ENCODE results near the gene MESD. TPM values are rescaled to one million over a fixed set of nuclear protein-coding genes. Genes with fewer than 3 reads are reported as not detected.
A peak's percentile ranks its signal among the peaks of the same experiment; 100 is the strongest.

Gene MESD
- total and polyA plus RNA-seq, 9 of the 15 experiments (the other 6 are each of a cell fraction or from before 2014, with no cell fraction given), result 11.3 to 39.7 (median 22.8) TPM

DNA sequence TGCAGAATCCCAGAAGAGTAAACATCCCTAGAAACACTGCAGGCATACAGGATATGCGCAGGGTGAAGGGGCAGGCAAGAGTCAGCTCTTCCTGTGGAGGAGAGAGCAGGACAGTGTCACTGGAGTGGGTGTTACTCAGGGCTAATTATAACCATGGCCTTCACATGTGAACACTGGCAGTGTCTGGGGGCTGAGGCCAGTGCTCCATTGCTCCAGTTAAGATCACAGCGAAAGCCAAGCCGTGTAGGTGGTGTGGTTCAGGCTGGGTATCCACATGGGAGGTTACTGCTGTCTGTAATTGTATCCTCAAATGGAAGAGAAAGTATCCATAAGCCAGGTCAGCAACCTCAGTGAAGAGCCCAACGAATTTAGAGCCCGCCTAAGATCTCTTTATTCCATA, 84.6 kb downstream of the MESD start:
- ATAC-seq (no peak), FAIRE-seq (no peak), DNase-seq (ENCODE audit: extremely low read depth in 1 of 4, low spot score in 3 of 4) (peak in 1 of 4 experiments; percentile 12)
- Histone ChIP-seq H3K4me1 (replicated peaks in 1 of 2; ENCODE audit: control insufficient read depth in 2 of 2, insufficient read depth in 2 of 2, low read length in 2 of 2) (peaks cover 19 to 22% of the 10 kb centered on the region in 2 experiments; a peak in 4 of 5 replicates), H3K4me3 (no peak overlapping the region), H3K9me1 (ENCODE audit: control insufficient read depth, insufficient read depth, low read length) (no peaks in the 10 kb centered on the region), H3K9ac (ENCODE audit: insufficient read depth in 1 of 2, low read depth in 2 of 2, low read length in 2 of 2) (no peak overlapping the region; a peak in 1 of 4 replicates), H3K79me2 (ENCODE audit: control insufficient read depth, insufficient read depth, low read length) (no peaks in the 10 kb centered on the region), H4K20me1 (replicated peaks; ENCODE audit: control insufficient read depth, insufficient read depth, low read length) (peaks cover 16% of the 10 kb centered on the region), H3K27me3 (ENCODE audit: control insufficient read depth in 2 of 2, insufficient read depth in 2 of 2, low read length in 2 of 2) (peaks cover 7 to 33% of the 10 kb centered on the region in 2 experiments; a peak in 4 of 5 replicates), H3K36me3 (ENCODE audit: control insufficient read depth, insufficient read depth, low read length) (no peaks in the 10 kb centered on the region), H2AFZ (ENCODE audit: low read depth, low read length) (no peak overlapping the region), H3K9me3 (replicated peaks; ENCODE audit: control insufficient read depth, insufficient read depth, low read depth, low read length) (no peaks in the 10 kb centered on the region), H3K4me2 (ENCODE audit: insufficient read depth, low read length) (no peak overlapping the region), H3K27ac (ENCODE audit: extremely low read depth, low read depth, low read length) (no peak overlapping the region)
- POLR2A ChIA-PET, result no interaction called here
- TF ChIP-seq NRF1 (conservative IDR thresholded peaks at IDR 0.05 in 1 of 2, IDR thresholded peaks at IDR 0.05 in 1 of 2) (peak in 1 of 2 experiments; percentile 38; a peak in 1 of 4 replicates), RBBP5 (IDR thresholded peaks at IDR 0.05; ENCODE audit: borderline replicate concordance, insufficient read depth, low read length, poor library complexity, severe bottlenecking) (no peak)
- intact Hi-C loops (cut with micrococcal nuclease) (no loop called here), in situ Hi-C loops (cut with MboI) (no loop called here)
- 21% methylated on average over 5 of the region's 5 CpGs for WGBS (ENCODE audit: insufficient coverage, low coverage, missing lambda C conversion rate)
- CTCF ChIA-PET (ENCODE audit: low intra/inter-chr PET ratio), result no interaction called here
- no TSS peak for BruUV-seq (replicated peaks)

DNA sequence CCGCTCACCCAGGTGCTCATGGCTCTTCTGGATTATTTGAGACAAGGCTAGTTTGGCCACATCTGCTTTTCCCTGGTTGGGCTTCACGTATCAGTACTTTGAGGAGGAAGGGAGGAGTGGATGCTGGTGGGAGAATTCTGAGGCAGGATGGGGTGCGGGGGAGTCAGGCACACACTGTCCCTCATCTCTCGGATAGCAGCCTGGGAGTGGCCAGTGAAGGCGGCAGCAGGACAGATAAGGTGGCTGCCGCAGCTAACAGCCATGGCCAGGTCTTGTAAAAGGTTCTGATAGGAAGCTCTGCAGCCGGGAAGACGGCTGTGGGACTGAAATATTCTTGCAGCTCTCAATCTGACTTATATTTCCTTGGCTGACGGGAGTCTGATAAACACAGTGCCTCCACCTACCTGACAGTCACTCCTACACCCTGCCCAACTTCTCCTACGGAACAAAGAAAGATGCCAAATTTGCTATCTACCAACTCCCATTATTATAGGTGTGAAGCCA, 87.3 kb downstream of the MESD start:
- 0% methylated on average over 10 of the region's 10 CpGs for WGBS (ENCODE audit: insufficient coverage, low coverage, missing lambda C conversion rate)
- no peak for TF ChIP-seq CHD4 (IDR thresholded peaks at IDR 0.05; ENCODE audit: insufficient read depth, insufficient replicate concordance, low read depth, low read length, poor library complexity, severe bottlenecking)
- peak; percentile 85 for TF ChIP-seq DPF2 (IDR thresholded peaks at IDR 0.05)
- no peak for TF ChIP-seq BCLAF1 (IDR thresholded peaks at IDR 0.05; ENCODE audit: borderline replicate concordance in 1 of 2, control insufficient read depth in 1 of 2, low read depth in 2 of 2, low read length in 1 of 2)
- TF ChIP-seq CBX1 (IDR thresholded peaks at IDR 0.05; ENCODE audit: low read depth), result no peak

More for the DNA sequence above, 87.3 kb downstream of the MESD start:
- Histone ChIP-seq H3K27ac (ENCODE audit: extremely low read depth, low read depth, low read length) (no peak overlapping the region), H3K9ac (ENCODE audit: insufficient read depth in 1 of 2, low read depth in 2 of 2, low read length in 2 of 2) (no peak overlapping the region), H3K9me3 (replicated peaks; ENCODE audit: control insufficient read depth, insufficient read depth, low read depth, low read length) (no peaks in the 10 kb centered on the region), H3K4me2 (ENCODE audit: insufficient read depth, low read length) (peak overlapping the region; percentile 43), H3K4me3 (no peak overlapping the region), H3K9me1 (ENCODE audit: control insufficient read depth, insufficient read depth, low read length) (no peaks in the 10 kb centered on the region), H2AFZ (ENCODE audit: low read depth, low read length) (no peak overlapping the region), H3K27me3 (ENCODE audit: control insufficient read depth in 2 of 2, insufficient read depth in 2 of 2, low read length in 2 of 2) (peaks cover 4 to 21% of the 10 kb centered on the region in 2 experiments; a peak in 4 of 5 replicates), H3K79me2 (ENCODE audit: control insufficient read depth, insufficient read depth, low read length) (no peaks in the 10 kb centered on the region), H3K4me1 (replicated peaks in 1 of 2; ENCODE audit: control insufficient read depth in 2 of 2, insufficient read depth in 2 of 2, low read length in 2 of 2) (peaks cover 19 to 22% of the 10 kb centered on the region in 2 experiments; a peak in 4 of 5 replicates), H3K36me3 (ENCODE audit: control insufficient read depth, insufficient read depth, low read length) (no peaks in the 10 kb centered on the region), H4K20me1 (replicated peaks; ENCODE audit: control insufficient read depth, insufficient read depth, low read length) (peaks cover 16% of the 10 kb centered on the region)
- in situ Hi-C loops (cut with MboI) (no loop called here), intact Hi-C loops (cut with micrococcal nuclease) (no loop called here)
- peak; percentile 89 to 92 (median 90) for DNase-seq (ENCODE audit: extremely low read depth in 1 of 4, low spot score in 3 of 4)
- ATAC-seq, result peak; percentile 95
- ChIA-PET CTCF (ENCODE audit: low intra/inter-chr PET ratio) (no interaction called here), POLR2A (interaction anchor here (0.6 kb wide), 1 partner anchor 9 kb away, joined by 4 read pairs; no protein-coding TSS in a partner anchor)
- BruUV-seq (replicated peaks), result no TSS peak
- FAIRE-seq, result peak; percentile 99
